Panc1 (cell line): ENCODE data around the gene CEP55.

Experiments
- CTCF ChIP-seq: fragments of 450-650 bp; IDR thresholded peaks from 2 replicates; pipeline ENCODE4 v1.5.1; 2017; ENCODE audit warnings: mild to moderate bottlenecking
- POLR2AphosphoS5 ChIP-seq: IDR thresholded peaks from 2 replicates; pipeline ENCODE4 v1.6.1; 2012; ENCODE audit warnings: mild to moderate bottlenecking, low read depth, low read length, moderate library complexity
- REST ChIP-seq, 2 experiments: IDR thresholded peaks; 2 replicates each; pipeline ENCODE4 v1.6.1; 2011 to 2012; ENCODE audit warnings: low read depth in 2 of 2, control low read depth in 1 of 2, low read length in 1 of 2, mild to moderate bottlenecking in 1 of 2, moderate library complexity in 1 of 2; ENCODE audit not compliant: insufficient read depth in 1 of 2
- SIN3A ChIP-seq: IDR thresholded peaks from 2 replicates; pipeline ENCODE4 v1.6.1; 2012; ENCODE audit warnings: low read depth, mild to moderate bottlenecking, low read length, moderate library complexity, borderline replicate concordance; ENCODE audit not compliant: insufficient read depth
- TCF7L2 ChIP-seq: IDR thresholded peaks from 2 replicates; pipeline ENCODE4 v1.6.1; 2011; ENCODE audit warnings: mild to moderate bottlenecking, low read depth, low read length, inconsistent platforms

DNA sequence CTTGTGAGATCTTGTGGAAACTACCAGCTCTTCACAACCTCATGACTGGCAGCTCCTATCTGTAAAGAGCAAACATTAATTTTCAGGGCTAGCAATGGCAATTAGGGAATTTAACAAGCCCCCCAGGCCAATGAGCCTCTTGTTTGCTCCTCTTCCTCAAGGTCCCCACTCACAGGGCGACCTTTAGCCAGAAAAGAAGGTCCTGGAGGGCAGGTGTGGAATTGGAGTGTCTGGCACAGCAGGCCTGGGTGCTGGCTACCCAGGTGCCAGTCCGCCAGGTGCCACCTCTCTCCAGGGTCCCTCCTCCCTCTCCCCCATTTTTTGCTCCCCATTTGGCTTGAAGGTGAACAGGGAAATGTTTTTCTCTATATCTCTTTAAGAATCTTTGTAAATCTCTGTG, 1.9 kb upstream of the CEP55 start:
- TF ChIP-seq CTCF = no peak
- TF ChIP-seq POLR2AphosphoS5 = no peak
- TF ChIP-seq REST (IDR thresholded peaks at IDR 0.05; ENCODE audit: insufficient read depth in 1 of 2, low read depth in 2 of 2, low read length in 1 of 2) = no peak
- TF ChIP-seq SIN3A = no peak
- TF ChIP-seq TCF7L2 = no peak
